Neural progenitor cell (in vitro differentiated cells): ENCODE measurements around the gene SPATA16.

ENCODE experiments used
- EZH2 ChIP-seq: fragments of 200-600 bp; sonication (generic); IDR thresholded peaks from 2 replicates; pipeline ENCODE4 v1.6.1; 2017; ENCODE audit warnings: antibody characterized with exemption, mild to moderate bottlenecking, moderate library complexity
- TF ChIP-seq, protein P1 (sequence below): fragments of 200-600 bp; sonication (generic); IDR thresholded peaks from 2 replicates; pipeline ENCODE4 v1.5.1; 2017; ENCODE audit warnings: antibody characterized with exemption, mild to moderate bottlenecking

DNA sequence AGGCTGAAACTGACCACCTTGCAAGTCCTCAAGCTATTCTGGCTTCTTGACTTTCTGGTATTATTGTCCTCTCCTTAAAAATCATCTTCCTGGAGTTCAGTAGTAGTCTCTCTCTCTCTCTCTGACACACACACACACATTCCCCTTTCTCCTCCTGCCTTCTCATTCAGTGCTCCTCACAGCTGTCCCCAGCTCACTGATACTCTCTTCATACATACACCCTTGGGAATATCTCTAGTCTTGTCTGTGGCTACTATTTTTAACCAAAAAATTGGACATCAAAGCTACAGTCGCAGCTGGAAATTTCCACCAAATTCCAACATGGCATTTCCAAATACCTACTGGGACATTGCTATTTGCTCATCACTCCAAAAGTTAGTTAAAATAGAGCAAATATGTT, 211.6 kb downstream of the SPATA16 start:
- no peak for TF ChIP-seq EZH2
- TF ChIP-seq, protein P1, sequence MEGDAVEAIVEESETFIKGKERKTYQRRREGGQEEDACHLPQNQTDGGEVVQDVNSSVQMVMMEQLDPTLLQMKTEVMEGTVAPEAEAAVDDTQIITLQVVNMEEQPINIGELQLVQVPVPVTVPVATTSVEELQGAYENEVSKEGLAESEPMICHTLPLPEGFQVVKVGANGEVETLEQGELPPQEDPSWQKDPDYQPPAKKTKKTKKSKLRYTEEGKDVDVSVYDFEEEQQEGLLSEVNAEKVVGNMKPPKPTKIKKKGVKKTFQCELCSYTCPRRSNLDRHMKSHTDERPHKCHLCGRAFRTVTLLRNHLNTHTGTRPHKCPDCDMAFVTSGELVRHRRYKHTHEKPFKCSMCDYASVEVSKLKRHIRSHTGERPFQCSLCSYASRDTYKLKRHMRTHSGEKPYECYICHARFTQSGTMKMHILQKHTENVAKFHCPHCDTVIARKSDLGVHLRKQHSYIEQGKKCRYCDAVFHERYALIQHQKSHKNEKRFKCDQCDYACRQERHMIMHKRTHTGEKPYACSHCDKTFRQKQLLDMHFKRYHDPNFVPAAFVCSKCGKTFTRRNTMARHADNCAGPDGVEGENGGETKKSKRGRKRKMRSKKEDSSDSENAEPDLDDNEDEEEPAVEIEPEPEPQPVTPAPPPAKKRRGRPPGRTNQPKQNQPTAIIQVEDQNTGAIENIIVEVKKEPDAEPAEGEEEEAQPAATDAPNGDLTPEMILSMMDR, result no peak
